Stimulated activated CD4-positive, alpha-beta T cell treated with anti-CD3 and anti-CD28 coated beads, Interleukin-1b, Interleukin-23, amount 100 ng/mL, for 4 hours (primary cell): ENCODE measurements around the gene GLI3.

ENCODE experiments used
- DNase-seq, 2 donors: peaks; one replicate each; pipeline ENCODE4 v3.0.0-alpha.2; 2020; ENCODE audit warnings: low read depth in 2 of 2

Gene GLI3

DNA sequence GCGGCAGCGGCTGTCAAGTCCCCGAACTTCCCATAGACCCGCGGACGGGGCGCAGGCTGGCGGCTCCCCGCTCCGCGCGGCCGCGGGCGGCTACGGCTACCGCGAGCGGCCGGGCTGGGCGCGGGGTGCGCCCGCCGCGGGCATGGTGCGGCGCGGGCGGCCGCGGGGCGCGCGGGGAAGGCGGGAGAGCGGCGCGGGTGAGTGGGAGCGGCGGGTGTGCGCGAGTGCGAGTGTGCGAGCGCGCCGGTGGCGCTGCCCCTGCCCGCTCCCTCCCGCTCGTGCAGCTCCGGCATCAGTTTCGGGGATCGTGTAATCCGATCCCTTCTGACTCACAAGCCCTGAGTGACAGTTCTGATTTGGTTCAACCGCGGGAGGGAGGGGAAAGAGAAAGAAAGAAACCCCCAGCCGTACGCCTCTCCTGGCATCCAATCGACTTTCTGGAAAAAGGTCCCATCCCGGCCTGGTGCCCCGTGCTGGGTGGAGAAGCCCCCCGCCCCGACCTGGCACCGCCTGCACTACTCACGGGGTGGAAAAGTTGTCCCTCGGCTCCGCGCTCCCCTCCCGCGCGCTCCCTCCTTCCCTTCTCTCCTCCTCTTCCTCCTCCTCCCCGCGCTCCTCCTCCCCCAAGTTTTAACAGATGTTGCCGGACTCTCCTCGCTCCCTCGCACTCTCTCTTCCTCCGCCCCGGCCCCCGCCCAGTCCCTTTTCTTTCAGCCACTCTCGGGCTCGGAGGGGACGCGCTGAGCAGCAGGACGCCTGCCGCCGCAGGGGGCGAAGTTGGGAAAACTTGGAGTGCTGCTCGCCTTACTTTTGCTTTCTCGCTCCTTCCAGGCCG is at the start of gene GLI3:
TSS of gene GLI3 (minus strand) at position 234 of the 835 bp plus-strand sequence. CDS start 13,956 bp downstream, outside the sequence.
- no peak for DNase-seq

DNA sequence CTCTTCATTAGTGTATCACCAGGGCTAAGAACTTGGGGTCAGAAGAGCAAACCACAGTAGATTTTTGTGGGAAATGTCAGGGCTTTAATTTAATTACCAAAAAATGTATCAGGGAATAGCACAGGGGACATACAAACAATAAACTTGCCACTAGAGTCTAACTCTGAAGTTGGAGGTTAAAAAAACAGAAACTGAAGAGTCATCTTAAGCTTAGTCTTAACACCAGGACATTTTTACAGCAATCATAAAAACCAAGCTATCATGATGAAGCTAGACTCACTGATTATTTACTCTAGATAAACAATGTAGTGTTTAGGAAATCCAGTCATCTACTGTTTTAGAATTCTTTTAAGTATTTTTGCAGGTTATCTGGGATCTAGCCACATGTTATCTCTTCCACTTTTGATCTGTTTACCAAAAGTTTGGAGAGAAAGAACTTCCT is 48.4 kb upstream of the GLI3 start:
- no peak for DNase-seq

DNA sequence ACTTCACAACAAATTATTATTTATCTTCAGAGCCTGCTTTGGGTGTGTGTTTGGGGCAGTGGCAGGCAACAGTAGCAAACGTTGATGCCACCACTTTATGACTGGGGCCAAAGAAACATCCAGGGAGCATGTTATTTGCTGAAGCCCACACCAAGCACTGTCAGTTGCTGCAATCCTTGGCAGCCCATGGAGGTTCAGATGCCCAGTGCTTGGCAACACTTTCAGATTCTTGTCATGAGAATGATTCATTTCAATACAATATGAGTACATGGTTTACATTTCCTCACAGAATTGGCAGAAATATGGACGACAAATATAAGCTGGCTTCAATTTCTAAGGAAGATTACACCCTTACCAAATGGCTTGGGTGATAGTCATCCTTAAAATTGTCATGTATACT is 46.5 kb upstream of the GLI3 start:
- DNase-seq: no peak

DNA sequence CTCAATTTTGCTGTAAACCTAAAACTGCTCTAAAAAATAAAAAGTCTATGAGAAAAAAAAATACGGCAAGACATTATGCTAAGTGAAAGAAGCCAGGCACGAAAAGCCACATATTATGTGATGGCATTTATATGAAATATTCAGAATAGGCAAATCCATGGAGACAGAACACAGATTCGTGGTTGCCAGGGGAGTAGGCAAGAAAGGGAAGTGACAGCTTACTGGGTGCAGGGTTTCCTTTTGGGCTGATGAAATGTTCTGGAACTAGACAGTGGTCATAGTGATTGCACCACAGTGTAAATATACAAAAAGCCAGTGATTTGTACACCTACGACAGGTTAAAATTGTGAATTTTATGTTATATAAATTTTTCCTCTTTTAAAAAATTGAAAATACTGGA is 41.3 kb upstream of the GLI3 start:
- DNase-seq: no peak

DNA sequence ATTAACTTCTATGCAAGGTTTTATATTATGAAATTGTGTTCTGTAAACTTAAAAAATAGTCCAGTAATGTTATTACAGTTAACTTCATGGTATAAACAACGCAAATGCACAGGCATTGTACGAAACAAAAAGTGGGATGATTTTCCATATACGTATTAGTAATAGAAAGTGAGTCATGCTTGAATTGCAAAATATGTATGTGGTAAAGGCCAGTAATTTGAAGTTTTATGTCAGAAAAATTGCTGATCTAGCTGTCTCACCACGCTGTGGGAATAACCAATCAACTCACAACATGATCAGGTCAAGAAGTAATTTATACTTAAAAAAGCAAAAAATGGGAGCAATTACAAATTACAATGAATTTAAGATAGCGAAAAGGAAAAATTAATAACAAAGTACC is 37.0 kb upstream of the GLI3 start:
- DNase-seq: no peak

DNA sequence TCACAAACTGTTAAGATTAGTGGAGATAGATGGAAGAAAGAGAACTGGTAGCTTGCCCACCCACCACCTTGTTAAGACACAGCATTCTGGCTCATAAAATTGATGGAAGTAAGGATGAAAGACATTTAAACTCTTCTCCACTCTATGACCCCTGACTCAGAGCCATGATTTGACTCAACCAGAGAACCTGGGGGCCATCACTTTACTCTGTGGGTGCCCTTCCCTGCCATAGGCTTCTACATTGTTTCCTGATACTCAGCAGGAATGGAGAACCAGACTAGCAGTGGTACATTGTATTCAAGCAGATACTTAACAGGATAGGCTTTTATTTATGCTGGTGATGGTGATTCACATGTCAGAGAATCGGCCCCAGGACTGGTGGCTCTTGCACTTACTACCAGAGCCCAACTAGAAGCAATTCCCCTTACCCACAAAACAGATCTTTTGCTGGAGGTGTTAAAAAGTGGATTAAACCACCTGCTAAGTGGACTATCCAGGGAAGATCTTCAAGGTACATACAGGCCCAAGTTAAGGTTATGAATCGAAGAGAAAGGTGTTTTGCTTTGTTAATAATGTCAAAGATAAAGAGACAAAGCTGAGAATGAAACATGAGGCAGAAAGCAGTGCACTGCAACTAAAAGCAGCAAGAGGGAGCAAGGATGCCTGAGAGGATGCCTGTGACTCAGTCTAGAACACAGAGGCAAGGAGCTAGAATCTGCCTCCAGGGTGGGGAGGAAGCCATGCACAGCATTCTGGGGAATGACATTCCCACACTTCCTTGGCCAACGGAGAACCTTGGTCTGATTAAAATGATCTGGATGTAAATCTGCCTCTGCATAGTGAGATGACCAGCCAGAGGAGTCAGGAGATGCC is 36.0 kb upstream of the GLI3 start:
- no peak for DNase-seq

DNA sequence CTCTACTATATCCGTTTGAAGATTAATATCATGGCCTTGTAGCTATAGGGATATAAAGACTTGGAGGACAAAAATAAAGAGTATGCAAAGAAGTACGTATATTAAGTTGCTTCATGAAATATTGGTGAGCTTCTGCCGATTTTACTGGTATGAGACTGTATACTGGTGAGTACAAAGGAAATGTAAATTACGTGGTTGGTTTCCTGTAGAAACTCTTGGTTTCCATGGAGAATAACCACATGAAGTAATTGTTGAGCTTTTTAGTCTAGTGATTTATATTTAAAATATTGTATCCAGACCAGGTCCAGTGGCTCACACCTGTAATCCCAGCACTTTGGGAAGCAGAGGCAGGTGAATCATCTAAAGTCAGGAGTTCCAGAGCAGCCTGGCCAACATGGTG is 32.2 kb upstream of the GLI3 start:
- no peak for DNase-seq

DNA sequence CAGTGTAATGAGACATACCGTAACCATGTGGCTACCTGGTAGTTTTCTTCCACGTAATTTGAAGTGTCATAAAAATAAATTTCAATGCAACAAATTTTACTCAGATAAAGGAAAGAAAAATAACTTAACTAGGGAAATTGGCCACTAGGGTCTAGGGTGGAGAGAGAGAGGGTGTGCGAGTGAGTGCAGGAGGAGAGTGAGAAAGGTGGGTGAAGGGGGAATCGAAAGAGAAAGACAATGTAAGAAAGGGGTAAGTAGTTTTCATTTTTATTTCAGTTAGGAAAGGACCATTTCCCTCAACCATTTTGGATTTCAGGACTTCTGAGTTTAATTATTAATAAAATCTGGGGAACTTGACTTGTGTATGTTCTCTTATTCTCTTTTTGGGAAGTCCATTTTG is 27.7 kb upstream of the GLI3 start:
- DNase-seq: no peak

DNA sequence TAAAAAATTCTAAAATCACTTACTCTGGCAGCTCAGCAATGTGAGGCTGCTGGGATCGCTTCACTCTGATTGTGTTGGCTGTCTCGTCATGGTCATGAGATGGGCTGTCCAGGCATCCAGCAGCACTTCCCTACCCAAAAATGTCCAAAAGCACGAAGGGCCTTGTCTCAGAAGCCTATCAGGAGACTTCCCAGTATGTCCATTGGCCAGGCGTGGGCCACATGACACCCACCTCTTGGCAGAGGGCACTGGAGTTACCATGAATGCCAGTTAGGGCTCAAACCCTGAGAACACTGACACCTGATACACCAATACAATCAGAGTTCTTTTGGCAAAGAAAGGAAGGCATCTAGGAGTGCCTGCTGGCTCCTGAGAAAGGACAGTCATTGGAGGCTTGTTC is 27.0 kb upstream of the GLI3 start:
- DNase-seq: no peak

DNA sequence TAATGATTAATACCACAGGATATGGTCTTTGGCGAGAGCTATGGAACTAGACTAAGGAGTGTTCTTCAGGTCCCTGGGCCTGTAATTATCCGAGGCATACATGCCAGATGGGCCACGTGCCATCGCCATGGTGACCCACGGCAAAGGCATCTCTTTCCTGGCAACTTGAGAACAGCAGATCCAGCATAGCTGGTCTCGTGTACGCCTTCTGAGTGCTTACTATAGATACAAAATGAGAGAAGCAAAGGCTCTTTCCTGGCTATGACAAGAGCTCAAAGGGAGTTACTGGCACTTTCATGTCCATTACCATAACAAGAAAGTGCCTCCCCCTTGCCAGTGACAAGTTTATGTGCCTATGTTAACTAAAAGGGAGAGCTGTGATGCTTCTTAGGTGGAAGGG is 26.0 kb upstream of the GLI3 start:
- no peak for DNase-seq

DNA sequence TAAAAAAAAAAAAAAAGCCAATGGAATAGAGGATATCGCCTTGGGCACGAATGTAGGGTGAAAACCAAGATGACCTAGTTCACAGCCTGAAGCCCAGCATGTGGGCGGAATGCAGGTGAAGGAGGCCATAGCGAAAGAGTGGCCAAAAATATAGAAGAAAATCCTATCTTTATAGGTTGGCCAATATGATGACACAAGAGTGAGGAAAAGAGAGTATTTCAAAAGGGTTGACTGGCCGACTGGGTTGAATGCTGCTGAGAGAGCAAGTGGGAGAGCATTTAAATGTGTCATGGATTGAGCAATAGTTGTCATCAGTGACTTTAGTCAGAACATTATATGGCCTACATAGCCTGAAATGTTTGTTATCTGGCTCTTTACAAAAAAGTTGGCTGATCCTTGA is 17.2 kb upstream of the GLI3 start:
- no peak for DNase-seq

DNA sequence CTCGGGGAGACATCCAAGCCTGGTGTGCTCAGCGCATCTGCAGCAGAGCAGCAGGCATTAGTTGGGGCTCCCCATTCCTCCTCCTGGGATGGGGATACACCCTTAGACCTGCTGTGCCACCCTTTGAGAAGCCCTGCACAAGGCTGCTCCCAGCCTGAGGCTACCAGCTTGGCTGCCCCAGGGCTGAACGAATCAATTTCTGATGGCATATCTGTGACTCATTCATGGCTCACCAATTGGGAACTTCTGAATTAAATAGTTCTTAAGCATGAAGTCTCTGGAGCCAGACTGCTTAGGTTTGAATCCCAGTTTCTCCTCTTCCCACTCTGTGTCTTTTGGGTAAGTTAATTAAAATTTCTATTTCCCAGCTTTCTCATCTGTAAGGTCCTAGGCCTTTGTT is 16.3 kb upstream of the GLI3 start:
- DNase-seq: no peak

DNA sequence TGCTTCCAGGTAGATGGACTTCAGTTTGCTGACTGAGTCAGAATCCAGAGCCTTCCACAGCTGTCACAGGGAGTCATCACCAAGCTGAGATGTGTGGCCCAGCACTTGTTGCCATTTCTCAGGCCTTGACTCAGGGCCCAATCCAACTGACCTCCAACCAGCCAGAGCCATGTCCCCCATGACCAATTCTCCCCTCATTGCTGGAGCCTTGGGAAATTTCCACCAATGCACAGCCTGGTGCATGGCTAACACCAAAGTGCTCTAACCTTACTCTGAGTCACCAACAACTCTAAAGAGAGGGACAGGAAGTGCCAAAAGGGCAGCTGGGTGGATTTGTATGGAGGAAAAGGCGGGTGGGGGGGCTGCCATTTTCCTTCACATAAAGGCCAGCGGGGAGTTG is 13.4 kb upstream of the GLI3 start:
- no peak for DNase-seq

DNA sequence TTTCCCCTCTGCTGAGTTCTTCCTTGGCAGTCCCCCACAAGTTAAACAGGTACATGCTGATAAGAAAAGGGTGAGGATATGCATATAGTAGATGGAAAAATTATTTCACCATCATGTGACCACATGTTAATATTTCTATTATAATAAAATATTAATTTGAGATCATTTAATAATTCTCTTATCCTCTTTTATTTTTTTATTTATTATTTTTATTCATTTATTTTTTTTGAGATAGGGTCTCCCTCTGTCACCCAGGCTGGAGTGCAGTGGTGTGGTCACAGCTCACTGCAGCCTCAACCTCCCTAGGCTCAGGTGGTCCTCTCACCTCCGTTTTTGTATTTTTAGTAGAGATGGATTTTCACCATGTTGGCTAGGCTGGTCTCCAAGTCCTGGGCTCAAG is 11.6 kb upstream of the GLI3 start:
- no peak for DNase-seq

DNA sequence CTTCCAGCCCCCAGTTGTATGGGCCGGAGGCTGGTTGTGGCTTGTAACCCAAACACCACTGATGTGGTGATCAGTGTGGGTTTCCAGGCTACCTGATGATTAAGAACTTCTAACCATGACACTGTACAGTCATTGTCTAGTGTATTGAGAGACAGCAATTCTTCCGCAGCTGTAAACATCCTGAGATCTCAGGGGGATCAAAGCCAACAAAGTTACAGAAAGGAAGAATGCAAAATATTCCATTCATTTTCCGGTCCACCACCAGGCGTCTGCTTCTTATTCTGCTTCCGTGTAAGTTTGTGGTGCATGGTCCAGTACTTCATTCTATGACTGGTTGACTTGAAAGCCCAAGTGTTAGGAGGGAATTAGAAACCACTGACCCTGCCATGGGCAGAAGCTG is 10.3 kb upstream of the GLI3 start:
- no peak for DNase-seq

DNA sequence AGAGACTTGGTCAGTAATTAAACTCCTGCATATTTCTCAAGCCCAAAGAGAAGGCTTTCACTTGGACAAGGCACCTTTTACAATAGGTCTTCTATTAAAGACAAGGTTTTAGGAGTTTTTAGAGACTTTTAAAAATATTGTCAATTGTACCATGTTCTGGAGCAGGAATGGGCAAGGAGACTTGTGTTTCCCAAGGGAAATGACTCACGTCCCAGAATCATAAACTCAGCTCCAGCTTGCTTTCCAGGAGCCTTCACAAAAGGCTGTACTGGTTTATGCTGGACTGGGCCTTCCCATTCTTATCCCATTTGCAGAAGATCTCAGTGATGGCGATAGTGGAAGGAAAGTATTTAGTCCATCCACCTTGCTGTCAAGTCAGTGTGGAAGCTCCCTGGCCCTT is 7.8 kb upstream of the GLI3 start:
- DNase-seq: no peak

DNA sequence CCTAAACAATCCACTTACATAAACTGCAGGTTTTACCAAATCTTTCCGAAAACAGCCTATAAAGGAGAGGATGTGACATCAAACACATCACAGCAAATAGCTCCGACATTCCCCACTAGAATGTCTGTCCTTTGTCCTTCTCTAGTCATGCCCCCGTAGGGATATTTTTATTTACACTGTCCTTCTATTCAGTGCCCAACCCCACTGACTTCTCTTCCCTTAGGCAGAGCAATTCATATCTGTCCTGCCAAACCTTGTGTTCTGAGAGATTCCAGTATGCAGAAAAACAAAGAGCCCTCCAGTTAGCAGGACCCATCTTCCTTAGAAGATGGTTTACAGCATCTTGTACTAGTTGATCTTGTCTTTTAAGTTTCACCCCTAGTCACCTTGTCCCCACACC is 5.4 kb upstream of the GLI3 start:
- no peak for DNase-seq

DNA sequence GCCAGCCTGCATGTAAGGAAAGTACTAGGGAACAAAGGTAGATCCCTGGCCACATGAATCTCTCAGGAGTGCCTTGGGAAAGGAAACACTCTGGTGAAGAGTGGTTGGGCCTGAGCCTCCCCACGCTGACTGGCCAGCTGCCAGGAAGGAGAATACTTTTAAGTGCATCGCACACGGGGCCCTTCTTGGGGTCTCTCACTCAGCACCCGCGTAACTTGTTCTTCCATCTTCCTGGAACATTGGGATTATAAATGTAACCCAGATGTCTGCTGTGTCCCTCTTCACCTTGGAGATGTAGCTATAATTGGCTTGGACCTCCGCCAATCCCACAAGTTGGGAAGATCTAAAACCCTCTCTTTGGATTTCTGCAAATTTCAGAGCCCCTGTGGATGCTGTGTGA is 4.4 kb upstream of the GLI3 start:
- DNase-seq: no peak

DNA sequence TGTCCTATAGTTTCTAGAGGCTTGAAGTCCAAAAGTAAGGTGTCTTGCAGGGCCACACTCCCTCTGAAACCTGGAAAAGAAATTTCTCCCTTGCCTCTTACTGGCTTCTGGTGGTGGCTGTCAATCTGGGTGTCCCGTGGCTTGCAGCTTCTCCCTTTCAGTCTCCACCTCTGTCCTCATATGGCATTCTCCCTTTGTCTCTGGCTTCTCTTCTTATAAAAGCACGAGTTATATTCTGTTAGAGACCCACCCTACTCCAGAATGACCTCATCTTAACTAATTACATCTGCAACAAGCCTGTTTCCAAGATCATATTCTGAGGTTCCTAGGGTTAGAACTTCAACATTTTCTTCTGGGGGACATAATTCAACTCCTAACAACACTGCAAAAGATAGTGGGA is 3.4 kb upstream of the GLI3 start:
- DNase-seq: no peak

DNA sequence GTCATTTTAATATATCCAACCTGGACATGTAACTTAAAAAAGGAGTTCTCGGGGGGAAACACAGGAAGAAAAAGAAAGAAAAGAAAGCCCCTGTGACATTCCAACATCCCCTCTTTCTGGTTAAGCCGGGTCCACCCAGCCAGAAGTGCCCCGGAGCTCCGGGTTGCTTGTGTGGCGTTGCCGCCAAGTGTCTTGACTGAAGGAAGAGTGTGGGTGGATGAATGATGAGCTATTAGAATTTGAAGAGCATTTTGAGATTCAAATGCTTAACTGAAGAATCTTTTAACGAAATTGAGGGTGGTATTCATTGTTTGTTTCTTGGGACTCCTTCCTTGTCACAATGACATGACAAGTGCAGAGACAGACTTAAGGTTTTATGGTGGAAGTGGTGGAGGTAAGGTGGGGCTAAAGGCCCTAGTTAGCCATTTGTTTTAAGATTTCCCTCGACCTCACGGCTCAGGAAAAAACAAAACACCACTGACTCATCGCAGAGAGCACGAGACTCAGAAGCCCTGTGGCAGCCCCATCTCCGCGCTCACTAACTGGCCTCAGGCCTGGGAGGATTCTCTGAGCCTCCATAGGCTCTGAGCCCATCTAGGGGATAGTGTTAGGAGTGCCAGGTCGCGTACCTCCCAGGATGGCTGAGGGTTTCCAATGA is 1.8 kb upstream of the GLI3 start:
- no peak for DNase-seq

DNA sequence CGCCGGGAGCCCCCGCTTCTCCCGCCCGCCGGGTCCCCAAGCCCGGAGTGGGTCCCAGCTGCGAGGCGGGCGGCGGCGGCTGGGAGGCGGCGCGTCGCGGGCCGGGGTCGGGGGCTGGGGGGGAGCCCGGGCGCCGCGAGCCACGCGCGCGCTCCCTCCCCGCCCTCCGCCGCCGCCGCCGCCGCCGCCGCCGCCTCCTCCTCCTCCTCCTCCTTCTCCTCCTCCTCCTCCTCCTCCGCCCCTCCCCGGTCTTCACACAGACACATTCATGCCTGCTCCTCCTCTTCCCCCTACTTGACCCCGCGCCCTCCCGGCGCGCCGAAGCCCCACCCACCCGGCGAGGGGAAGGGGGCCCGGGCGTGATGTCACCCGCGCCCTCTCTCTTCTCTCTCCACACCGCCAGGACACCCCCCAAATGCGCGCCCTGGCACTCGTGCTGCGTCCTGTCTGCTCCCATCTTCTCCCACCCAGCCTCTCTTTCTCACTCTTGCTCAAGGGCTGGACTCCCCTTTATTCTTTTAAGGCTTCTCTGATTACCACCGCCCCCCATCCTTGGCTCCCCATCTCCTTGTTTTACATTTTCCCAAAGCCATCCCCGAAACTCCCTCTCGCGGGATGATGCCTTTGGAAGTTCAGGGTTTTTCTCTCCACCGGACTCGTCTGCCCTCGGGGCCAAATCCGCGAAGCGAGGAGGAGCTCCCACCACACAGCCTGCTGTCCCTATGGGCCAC is 967 bp upstream of the GLI3 start:
- no peak for DNase-seq
